Erythroblast (primary cell): Measurements from ENCODE around the gene CFAP61.
A peak's percentile ranks its signal among the peaks of the same experiment; 100 is the strongest.

Source experiments
- DNase-seq, 2 experiments: peaks; one replicate each; lab custom pipeline; 2025; lab: John Stamatoyannopoulos, UW
- GATA1 ChIP-seq: IDR thresholded peaks from 2 replicates; pipeline ENCODE4 v1.6.1; 2011; ENCODE audit warnings: low read depth, mild to moderate bottlenecking, control low read depth, low read length, moderate library complexity
- POLR2A ChIP-seq: IDR thresholded peaks from 2 replicates; pipeline ENCODE4 v1.6.1; 2011; ENCODE audit warnings: mild to moderate bottlenecking, low read length

CFAP61 gene

DNA sequence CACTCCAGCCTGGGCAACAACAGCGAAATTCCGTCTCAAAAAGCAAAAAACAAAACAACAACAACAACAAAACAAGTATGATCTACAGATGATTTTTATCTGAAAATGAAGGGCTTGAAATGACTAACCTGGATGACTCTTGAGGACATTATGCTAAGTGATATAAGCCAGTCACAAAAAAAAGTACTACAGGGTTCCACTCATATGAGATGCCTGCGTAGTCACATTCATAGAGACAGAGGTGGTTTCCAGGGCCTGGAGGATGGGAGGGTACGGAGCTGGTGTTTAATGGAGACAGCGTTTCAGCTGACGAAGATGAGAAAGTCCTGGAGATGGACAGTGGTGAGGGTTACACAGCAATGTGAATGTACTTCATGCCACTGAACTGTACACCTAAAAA lies 307.3 kb downstream of the CFAP61 start:
- TF ChIP-seq GATA1 (no peak), POLR2A (no peak)
- DNase-seq, result no peak

DNA sequence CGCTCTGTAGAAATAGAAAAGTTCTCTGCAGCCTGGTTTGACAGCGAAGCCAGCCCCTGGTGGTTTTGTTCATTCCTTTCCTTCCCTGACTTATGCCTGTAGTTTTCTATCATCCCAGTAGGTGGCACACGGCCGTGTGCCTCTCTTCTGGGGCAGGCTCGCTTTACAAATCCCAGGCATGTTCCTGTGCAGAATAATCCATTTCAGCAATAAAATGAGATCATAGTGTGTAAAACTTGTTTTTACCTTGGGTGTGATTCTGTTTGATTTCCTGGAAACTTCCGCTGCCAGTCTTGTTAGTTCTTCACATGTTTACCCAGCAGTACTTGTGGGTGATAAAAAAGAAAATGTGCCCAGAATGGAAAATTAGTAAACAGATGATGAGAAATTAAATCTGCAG lies 308.1 kb downstream of the CFAP61 start:
- TF ChIP-seq GATA1, result no peak
- DNase-seq, result peak; percentile 35 to 41

DNA sequence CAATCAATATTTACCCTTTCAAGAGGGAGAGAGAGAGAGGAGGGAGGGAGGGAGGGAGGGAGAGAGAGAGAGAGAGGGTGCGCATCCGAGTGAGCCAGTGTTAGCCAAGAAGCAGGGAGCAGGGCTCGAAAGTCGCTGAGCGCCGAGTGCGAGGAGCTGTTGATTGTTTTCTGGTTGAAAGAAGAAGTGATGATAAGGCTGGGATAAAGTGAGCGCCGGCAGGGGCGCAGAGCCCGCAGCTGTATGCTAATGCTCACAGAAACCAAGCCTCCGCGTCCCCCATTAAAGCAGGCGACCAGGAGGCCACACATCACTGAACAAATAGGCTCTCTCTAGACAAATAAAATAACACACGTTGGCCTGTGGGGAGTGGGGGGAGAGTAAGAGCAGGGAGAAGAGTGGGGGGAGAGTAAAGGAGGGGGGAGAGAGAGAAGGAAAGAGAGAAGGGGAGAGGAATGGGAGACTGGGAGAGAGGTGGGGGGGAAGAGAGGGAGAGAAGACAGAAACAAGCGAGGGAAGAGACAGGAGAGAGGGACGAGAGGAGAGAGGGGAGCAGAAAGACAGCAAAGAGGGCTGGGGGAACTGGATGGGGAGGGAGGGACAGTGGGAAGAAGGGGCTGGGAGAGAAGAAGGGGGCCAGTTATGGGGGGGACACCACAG lies 310.6 kb downstream of the CFAP61 start:
- no peak for DNase-seq
- TF ChIP-seq GATA1 (no peak), POLR2A (no peak)

DNA sequence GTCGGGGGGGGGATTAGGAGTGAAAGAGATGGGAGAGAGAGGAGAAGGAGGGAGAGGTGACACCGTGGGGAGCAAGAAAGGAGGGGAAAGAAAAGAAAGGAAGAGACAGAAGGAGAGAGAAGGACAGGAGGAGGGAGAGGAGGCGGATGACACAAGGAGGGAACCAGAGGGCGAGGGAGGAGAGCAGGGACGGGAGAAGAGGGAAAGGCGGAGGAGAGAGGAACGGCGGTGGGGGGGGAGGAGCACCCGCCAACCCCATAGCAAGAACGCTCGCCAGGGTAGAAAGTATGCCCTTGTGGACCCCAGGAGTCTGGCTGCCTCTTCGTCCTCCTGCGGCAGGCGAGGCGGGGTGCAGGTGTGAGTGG lies 311.1 kb downstream of the CFAP61 start:
- DNase-seq, result no peak
- TF ChIP-seq POLR2A, result no peak
- TF ChIP-seq GATA1, result no peak

DNA sequence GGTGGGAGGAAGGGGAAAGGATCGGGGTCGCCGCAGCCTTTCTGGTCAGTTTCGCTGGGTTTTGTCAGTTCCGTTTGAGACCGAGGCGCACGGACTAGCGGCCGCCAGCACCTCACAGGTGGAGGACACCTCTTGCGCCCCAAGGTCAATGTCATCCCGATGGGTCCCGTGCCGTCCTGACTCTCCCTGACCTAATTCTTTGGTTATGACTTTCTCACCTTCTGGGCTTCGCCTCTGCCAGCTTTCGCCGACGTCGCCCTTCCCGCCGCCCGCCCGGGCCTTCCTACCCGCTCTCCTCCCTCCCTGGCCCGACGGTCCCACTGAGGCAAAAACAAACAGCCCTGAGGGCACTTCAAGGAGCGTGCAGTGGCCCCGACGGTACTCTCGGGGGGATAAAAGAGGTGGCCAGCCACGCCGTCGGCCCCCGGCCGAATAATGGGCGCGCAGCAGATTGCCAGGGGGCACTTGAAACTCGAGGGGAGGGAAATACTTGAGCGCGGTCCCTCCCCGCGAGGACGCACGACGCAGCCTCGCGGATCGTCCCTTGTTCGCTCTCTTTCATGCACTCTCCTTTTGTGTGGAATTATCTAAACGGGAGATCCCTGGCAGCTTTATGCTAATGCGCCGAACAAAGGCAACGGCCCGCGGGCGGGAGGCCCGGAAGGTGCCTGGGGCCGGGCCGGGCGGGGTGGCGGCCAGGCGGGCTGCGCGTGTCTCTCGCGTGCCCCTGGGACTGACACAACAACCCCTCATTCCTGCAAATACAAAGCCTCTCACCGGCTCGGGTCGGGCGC lies 311.7 kb downstream of the CFAP61 start:
- TF ChIP-seq POLR2A (no peak), GATA1 (no peak)

DNA sequence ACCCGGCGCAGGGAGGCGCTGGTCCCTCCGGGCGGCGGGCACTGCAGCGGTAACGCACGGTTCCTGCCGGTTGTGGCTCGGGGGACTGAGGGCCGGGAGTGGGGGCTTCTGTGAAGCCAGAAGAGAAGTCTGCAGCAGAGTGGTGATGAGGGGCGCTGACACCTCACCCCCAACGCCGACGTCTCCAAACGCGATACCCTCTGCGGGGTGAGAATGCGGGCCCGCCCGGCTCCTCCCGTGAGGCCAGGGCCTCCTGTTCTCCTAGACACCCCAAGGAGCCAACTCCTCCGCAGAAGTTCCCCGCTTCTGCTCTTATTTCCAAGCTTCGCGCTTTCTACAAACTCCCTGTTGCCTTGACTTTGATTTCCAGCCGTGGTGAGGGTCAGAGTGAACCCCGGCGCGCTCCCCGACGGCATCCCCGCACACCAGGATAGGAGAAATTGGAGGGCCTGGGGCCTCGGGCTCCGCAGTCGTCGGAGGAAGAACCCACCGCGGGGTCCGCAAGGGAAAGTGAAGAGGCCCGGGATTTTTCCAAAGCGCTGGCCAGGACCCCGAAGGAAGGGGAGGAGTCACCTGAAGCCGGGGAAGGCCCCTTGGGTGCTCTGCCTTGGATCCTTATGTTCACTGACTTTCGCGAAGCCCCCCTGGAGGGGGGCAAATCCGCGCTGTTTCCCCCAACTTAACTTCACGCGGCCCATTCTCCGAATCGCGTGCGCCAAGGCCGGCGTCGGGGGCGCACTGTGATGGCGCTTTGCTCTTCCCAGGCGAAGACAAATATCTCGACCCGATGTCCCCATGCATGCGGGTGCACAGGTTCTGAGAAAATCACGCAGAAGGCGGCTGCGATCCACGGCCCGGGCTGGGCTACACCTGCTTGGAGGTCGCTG lies 312.5 kb downstream of the CFAP61 start:
- TF ChIP-seq POLR2A (no peak), GATA1 (no peak)
- no peak for DNase-seq

More for the DNA sequence above, 311.7 kb downstream of the CFAP61 start:
- DNase-seq, result no peak

DNA sequence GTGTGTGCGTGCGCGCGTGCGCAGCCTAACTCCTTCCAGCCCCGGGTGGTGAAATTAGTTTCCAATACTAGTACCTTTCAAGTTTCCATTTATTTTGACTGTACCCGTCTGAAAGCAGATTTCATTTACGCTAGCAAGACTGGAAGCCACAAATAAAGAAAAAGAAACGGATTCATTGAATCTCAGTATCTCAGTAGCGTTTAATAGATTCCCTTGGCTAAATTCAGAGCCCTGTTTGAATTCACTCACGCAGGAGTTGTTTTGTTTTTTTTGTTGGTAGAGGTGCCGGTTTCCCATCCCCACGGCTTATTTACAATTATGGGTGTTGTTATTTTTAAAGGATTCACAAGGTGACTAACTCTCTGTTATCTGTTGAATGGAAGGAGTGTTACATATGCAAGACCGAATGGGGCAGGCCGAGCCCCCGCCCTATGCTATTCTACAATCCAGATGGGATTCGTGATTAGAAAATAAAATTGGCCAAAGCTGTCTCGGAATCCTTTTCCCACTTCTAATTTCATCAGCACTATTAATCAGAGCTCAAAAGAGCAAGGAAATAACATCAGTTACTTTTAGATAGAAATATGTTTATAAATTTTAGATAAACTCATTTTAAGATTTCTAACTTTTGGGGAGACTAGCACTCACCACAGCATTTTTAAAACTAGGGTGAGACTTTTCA lies 313.3 kb downstream of the CFAP61 start:
- no peak for DNase-seq
- TF ChIP-seq GATA1 (no peak), POLR2A (no peak)

DNA sequence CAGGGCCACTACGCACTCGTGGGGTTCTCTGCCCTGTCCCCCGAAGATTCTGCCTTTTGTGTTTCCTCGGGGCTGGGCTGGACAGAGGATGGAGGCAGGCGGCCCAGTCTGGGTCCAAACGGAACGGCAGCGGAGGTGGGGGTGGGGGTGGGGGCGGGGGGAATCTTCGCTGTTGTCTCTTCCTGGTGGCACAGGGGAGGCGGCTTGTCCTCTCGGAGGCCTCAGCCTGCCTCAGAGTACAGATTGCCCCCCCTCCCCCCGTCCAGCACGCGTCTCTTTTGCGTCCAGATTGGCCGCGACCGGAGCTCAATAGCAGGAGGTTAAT lies 314.2 kb downstream of the CFAP61 start:
- TF ChIP-seq GATA1, result no peak
- TF ChIP-seq POLR2A, result no peak

DNA sequence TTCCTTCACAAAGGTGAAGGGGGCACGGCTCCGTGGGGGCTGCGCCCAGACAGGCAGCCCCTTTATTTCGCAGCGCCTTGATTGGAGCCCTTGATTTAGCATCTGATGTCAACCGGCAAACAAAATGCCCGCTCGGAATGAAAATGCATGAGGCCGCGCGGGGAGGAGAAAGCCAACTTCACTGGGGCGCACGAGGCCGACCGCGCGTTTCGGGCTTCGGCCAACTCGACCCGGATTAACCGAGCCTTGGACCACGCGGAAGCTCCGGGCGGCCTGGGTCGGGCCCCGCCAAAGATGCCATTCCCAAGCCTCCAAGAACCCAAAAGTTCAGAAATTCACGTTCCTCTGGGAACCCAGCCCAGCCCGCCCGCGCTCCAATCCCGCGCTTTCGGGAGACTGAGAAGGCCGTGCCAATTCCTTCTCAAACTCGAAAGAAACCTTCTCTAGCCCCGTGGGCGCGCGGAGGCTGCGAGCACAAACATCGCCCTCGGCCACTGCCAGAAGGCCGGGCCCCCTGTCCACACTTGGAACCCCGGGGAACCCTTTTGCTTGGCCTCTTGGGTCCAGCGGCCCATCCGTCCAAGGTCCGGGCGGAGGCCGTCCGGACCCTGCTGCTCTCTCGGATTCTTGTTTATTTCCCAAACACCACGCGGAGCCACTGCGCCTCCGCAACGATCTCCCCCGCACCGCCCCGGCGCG lies 314.7 kb downstream of the CFAP61 start:
- no peak for DNase-seq
- TF ChIP-seq POLR2A (no peak), GATA1 (no peak)

More for the DNA sequence above, 314.2 kb downstream of the CFAP61 start:
- DNase-seq, result no peak

DNA sequence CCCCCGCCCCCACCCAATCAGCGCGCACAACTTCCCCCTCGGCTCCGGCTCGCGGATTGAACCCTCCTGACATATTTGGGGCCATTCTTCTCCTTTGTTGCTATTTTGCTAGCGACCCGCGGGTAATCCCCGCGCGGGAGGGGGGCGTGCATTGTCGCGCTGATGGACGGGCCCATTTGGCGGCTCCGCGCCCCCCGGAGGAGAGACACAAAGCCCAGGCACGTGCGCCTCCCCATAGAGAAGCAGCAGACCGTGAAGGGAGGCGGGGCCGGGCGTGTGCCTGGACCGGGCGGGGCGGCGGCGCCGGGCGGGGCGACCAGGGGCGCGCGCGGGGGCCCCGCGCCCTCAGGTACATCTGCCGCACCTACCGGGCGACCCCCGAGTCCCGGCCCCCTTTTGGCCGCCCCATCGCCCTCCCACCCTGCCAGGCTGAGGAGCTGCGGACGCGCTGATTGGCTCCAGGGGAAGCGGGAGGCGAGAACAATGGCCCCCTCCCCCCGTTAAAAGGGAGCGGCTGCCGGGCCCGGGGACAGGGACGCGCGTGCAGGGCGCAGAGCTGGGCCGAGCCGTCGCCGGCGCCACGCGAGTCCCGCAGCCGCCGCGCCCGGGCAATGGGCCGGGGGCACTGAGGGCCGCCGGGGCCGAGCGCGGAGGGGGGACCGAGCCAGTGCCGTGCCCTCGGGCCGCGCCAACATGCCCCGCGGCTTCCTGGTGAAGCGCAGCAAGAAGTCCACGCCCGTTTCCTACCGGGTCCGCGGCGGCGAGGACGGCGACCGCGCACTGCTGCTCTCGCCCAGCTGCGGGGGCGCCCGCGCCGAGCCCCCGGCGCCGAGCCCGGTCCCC lies 315.5 kb downstream of the CFAP61 start, which contains the start of gene INSM1:
Gene INSM1, plus strand, starts transcription at position 530 of the 843 bp plus-strand sequence. Its CDS starts 164 bp downstream, at position 694.
- no peak for TF ChIP-seq POLR2A
- no peak for TF ChIP-seq GATA1
- no peak for DNase-seq

DNA sequence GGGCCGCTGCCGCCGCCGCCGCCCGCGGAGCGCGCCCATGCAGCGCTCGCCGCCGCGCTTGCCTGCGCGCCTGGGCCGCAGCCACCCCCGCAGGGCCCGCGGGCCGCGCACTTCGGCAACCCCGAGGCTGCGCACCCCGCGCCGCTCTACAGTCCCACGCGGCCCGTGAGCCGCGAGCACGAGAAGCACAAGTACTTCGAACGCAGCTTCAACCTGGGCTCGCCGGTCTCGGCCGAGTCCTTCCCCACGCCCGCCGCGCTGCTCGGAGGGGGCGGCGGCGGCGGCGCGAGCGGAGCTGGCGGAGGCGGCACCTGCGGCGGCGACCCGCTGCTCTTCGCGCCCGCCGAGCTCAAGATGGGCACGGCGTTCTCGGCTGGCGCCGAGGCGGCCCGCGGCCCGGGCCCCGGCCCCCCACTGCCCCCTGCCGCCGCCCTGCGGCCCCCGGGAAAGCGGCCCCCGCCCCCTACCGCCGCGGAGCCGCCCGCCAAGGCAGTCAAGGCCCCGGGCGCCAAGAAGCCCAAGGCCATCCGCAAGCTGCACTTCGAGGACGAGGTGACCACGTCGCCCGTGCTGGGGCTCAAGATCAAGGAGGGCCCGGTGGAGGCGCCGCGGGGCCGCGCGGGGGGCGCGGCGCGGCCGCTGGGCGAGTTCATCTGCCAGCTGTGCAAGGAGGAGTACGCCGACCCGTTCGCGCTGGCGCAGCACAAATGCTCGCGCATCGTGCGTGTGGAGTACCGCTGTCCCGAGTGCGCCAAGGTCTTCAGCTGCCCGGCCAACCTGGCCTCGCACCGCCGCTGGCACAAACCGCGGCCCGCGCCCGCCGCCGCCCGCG lies 316.3 kb downstream of the CFAP61 start:
- DNase-seq, result peak in 1 of 2 experiments; percentile 17
- no peak for TF ChIP-seq POLR2A
- TF ChIP-seq GATA1, result no peak
